ENCODE results near the gene ZNF560. TPM values are rescaled to one million over a fixed set of nuclear protein-coding genes. Genes with fewer than 3 reads are reported as not detected.

Gene ZNF560
- total RNA-seq, 1 experiment from 2014 or later: not detected

DNA sequence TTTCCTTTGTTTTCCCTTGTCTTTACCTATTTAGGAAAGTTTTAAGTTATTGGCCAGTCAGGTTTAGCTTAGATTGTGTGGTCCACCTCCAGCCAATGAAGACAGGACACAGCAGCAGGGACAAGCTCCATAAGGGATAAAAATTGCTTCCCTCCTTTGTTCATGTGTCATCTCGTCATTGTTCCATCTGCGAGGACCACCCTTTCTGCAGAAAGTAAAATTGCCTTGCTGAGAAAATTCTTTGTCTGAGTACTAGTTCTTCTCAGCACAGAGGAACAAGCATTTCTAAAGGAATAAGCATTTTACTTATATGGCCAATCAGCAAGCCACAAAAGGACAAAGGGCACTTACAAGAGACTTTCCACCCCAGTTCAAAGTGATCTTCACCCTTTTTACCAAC lies 11.4 kb downstream of the ZNF560 start:
- Histone ChIP-seq H3K27me3 (replicated peaks) (no peaks in the 10 kb centered on the region), H3K27ac (no peak overlapping the region), H3K4me1 (replicated peaks) (no peaks in the 10 kb centered on the region), H3K36me3 (no peaks in the 10 kb centered on the region), H3K9me3 (replicated peaks) (peaks cover 5% of the 10 kb centered on the region; the same call in 1 of the 2 replicates), H3K4me3 (no peak overlapping the region)
- no peak for DNase-seq (ENCODE audit: low read depth in 1 of 2, low spot score in 2 of 2)

DNA sequence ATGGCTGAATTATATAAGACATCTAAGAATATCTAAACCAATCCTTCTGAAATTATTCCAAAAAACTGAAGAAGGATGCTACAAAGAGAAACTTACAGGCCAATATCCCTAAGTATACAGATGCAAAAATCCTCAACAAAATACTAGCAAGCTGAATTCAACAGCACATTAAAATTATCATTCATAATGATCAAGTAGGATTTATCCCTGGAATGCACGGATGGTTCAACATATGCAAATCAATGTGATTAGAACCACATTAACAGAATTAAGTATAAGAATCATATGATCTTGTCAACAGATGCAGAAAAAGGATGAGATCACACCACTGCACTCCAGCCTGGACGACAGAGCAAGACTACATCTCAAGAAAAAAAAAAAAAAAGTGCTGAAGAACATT lies 13.3 kb downstream of the ZNF560 start:
- Histone ChIP-seq H3K4me1 (replicated peaks) (no peaks in the 10 kb centered on the region), H3K27ac (no peak overlapping the region), H3K36me3 (no peaks in the 10 kb centered on the region), H3K27me3 (replicated peaks) (no peaks in the 10 kb centered on the region), H3K9me3 (replicated peaks) (0 out of 2 replicates have a peak, but pooled peaks cover 3% of the 10 kb centered on the region), H3K4me3 (no peak overlapping the region)
- no peak for DNase-seq (ENCODE audit: low read depth in 1 of 2, low spot score in 2 of 2)

DNA sequence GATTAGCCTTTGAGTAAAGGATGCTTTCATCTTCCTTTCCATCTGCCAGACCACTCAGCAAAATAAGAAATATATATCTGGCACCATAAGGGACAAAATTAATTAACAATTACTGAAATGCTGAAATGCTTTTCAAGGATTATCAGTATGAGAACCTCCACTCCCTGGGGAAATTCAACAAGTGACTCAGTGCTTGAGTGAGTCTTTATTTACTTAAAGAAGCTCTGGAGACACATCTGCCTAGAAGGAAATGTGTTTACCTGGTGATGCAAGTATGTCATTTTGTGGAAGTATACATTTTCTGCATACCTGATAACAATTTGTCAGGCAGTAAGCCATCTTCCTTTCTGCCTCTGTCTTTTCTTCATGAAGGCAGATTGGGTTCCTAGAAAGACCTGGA lies 23.4 kb downstream of the ZNF560 start:
- H3K27me3 ChIP-seq (replicated peaks): no peaks in the 10 kb centered on the region
- no peak overlapping the region for H3K27ac ChIP-seq
- peaks cover 8% of the 10 kb centered on the region for H3K9me3 ChIP-seq (replicated peaks)
- no peaks in the 10 kb centered on the region for H3K4me1 ChIP-seq (replicated peaks)
- H3K4me3 ChIP-seq: no peak overlapping the region
- DNase-seq (ENCODE audit: low read depth in 1 of 2, low spot score in 2 of 2): no peak
- no peaks in the 10 kb centered on the region for H3K36me3 ChIP-seq

DNA sequence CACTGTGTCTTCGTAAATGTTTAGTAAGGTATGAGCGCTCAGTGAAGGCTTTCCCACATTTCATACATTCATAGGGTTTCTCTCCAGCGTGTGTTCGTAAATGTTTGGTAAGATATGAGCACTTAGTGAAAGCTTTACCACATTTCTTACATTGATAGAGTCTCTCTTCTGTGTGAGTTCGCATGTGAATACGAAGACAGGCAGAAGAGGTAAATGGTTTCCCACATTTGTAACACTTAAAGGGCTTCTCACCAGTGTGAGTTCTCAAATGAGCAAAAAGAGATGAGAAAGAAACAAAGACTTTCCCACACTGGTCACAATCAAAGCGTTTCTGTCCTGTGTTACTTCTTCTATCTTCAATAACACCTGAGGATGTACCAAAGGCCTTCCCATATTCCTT lies 31.3 kb downstream of the ZNF560 start:
- H3K27ac ChIP-seq: no peak overlapping the region
- no peaks in the 10 kb centered on the region for H3K4me1 ChIP-seq (replicated peaks)
- H3K27me3 ChIP-seq (replicated peaks): no peaks in the 10 kb centered on the region
- no peaks in the 10 kb centered on the region for H3K36me3 ChIP-seq
- H3K9me3 ChIP-seq (replicated peaks): peaks cover 16% of the 10 kb centered on the region
- no peak for DNase-seq (ENCODE audit: low read depth in 1 of 2, low spot score in 2 of 2)
- no peak overlapping the region for H3K4me3 ChIP-seq

DNA sequence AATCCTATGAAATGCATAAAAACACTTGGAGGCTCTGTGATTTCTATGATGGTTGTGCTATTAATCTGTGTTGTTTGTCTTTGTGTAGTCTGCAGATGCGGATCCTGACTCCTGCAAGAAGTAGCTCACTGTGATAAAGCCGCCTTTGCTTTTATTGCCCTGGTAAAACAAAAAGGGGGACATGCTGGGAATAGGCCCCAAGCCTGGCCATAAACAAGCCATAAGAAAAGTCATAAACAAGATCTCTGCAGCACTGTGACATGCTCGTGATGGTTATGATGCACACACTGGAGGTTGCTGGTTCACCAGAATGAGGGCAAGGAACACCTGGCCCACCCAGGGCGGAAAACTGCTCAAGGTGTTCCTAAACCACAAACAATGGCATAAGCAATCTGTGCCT lies 36.5 kb downstream of the ZNF560 start:
- Histone ChIP-seq H3K27ac (no peak overlapping the region), H3K36me3 (no peaks in the 10 kb centered on the region), H3K9me3 (replicated peaks) (peaks cover 11% of the 10 kb centered on the region), H3K4me1 (replicated peaks) (no peaks in the 10 kb centered on the region), H3K27me3 (replicated peaks) (no peaks in the 10 kb centered on the region), H3K4me3 (no peak overlapping the region)
- no peak for DNase-seq (ENCODE audit: low read depth in 1 of 2, low spot score in 2 of 2)

DNA sequence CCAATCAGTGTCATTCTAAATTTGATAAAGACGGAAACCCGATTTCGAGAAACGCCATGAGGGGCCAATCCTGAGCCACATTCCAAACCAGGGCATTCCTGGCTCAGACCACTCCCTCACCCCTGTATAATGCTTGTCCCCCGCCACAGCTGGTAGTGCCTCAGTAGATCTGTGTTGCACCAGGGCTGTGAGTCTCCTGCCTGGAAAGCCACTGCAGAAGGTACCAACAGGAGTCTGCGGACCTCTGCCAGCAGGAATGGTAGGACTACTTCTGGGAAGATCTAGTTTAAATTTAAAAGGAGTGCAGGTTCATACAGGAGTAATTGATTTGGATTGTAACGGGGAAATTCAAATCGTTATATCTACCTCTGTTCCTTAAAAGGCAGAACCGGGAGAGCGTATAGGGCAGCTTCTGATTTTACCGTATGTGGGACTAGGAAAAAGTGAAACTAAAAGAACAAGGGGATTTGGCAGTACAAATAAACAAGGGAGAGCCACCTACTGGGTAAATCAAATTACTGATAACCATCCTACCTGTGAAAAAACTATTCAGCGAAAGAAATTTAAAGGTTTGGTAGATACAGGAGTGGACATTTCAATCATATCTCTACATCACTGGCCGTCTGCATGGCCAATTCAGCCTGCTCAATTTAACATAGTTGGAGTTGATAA lies 42.3 kb downstream of the ZNF560 start:
- H3K9me3 ChIP-seq (replicated peaks): peaks cover 6% of the 10 kb centered on the region
- H3K27me3 ChIP-seq (replicated peaks): no peaks in the 10 kb centered on the region
- DNase-seq (ENCODE audit: low read depth in 1 of 2, low spot score in 2 of 2): no peak
- H3K27ac ChIP-seq: no peak overlapping the region
- H3K4me1 ChIP-seq (replicated peaks): no peaks in the 10 kb centered on the region
- no peaks in the 10 kb centered on the region for H3K36me3 ChIP-seq
- H3K4me3 ChIP-seq: no peak overlapping the region

DNA sequence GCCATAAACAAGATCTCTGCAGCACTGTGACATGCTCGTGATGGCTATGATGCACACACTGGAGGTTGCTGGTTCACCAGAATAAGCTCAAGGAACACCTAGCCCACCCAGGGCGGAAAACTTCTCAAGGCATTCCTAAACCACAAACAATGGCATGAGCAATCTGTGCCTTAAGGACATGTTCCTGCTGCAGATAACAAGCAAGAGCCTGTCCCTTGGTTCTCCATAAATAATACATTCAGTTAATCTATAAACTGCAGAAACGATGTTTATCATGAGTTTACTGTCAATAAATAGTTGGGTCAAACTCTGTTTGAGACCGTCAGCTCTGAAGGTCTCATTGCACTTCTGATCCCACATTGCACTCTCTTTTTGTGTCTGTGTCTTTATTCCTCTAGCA lies 44.5 kb downstream of the ZNF560 start:
- H3K27me3 ChIP-seq (replicated peaks): no peaks in the 10 kb centered on the region
- H3K27ac ChIP-seq: no peak overlapping the region
- H3K36me3 ChIP-seq: no peaks in the 10 kb centered on the region
- no peak for DNase-seq (ENCODE audit: low read depth in 1 of 2, low spot score in 2 of 2)
- no peak overlapping the region for H3K4me3 ChIP-seq
- peaks cover 13% of the 10 kb centered on the region for H3K9me3 ChIP-seq (replicated peaks)
- H3K4me1 ChIP-seq (replicated peaks): no peaks in the 10 kb centered on the region

DNA sequence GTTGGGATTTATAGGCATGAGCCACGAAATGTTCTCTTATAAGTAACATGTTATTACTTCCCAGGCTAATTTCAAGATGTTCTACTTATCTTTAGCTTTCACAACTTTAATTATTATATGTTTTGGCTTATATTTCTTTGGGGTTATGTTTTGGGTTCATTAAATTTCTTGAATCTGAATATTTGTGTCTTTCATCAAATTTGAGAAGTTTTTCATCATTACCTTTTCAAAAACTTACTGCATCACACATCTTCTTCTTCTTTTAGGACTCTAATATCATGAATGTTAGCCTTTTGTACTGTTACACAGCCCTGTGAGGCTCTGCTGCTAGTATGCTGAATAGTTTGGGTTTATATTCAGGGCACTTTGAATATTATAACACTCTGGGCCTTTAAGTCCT lies 53.4 kb downstream of the ZNF560 start:
- no peak overlapping the region for H3K27ac ChIP-seq
- H3K36me3 ChIP-seq: no peaks in the 10 kb centered on the region
- H3K4me3 ChIP-seq: no peak overlapping the region
- no peaks in the 10 kb centered on the region for H3K4me1 ChIP-seq (replicated peaks)
- peaks cover 2% of the 10 kb centered on the region; the same call in 1 of the 2 replicates for H3K9me3 ChIP-seq (replicated peaks)
- no peak for DNase-seq (ENCODE audit: low read depth in 1 of 2, low spot score in 2 of 2)
- no peaks in the 10 kb centered on the region for H3K27me3 ChIP-seq (replicated peaks)

DNA sequence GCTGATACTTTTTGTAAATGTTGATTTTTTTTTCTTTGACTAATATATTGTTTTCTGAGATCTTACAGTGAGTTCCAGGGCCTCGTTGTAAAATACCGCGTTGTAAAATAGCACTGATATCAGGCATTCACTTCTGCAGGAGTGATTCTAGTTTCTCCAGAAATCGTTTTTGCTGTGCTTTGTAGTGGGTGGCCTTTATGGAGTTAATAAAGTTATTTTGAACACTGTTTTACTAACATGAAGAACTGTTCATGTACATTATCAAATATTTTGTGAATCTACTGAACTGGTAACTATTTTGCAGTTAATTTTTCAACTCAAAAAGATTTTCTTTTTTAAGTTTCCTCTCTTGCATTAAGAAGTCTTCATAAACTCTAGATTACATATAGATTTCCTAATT lies 62.1 kb downstream of the ZNF560 start:
- Histone ChIP-seq H3K27ac (no peak overlapping the region), H3K27me3 (replicated peaks) (no peaks in the 10 kb centered on the region), H3K36me3 (peaks cover 33% of the 10 kb centered on the region), H3K4me1 (replicated peaks) (peaks cover 5% of the 10 kb centered on the region; the same call in 1 of the 2 replicates), H3K9me3 (replicated peaks) (peaks cover 4% of the 10 kb centered on the region; the same call in 1 of the 2 replicates), H3K4me3 (no peak overlapping the region)
- no peak for DNase-seq (ENCODE audit: low read depth in 1 of 2, low spot score in 2 of 2)

DNA sequence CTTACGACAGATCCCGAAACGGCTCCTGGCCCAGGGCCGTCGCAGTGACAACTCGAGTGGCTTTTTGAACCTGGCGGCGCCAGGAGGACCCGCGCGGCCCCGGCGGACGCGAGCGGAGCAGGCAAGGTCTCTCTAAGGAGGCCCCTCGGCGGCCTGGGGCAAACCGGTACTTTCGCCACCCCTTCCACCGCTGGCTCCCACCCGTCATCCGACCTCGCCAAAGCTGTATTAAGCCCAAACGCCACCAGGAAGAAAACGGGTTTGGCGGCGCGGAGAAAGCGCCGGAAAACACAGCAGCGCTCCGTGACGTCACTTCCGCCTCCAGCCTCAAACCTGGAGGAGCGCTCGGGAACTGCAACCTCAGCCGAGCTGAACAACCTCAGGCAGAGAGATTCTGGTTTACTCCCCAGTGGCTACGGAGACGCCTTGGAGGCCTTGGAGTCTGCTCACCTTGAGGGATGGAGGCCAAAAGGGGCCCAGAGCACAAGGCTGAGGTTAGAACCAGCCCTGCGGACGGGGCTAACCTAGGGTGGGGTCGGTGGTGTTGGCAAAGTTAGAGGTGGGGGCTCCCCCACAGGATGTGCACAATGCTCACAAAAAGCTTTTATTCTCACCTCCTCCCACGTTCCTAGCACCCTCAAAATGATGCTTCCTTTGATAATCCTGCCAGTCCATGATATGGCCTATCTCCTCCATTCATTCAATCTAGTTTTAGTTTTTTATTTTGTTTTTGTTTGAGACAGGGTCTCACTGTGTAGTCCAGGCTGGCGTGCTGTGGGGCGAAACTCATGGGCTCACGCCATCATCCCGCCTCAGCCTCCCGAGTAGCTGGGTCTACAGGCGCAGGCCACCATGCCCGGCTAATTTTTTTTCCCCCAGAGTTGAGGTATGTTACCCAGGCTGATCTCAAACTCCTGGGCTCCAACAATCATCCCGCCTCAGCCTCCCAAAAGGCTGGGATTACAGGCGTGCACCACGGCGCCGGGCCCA lies 62.8 kb downstream of the ZNF560 start, which contains the start of gene ZNF266:
ZNF266 (minus strand) TSS at position 295 of the 990 bp plus-strand sequence. CDS start 15,484 bp downstream, outside the sequence.
- DNase-seq (ENCODE audit: low read depth in 1 of 2, low spot score in 2 of 2): peak; percentile 90 to 91
- Histone ChIP-seq H3K9me3 (replicated peaks) (peaks cover 4% of the 10 kb centered on the region; the same call in 1 of the 2 replicates), H3K27me3 (replicated peaks) (no peaks in the 10 kb centered on the region), H3K4me1 (replicated peaks) (peaks cover 5% of the 10 kb centered on the region; the same call in 1 of the 2 replicates), H3K27ac (peak within 1 kb of the TSS; percentile 78), H3K4me3 (peak within 1 kb of the TSS; percentile 77), H3K36me3 (peaks cover 36% of the 10 kb centered on the region)

DNA sequence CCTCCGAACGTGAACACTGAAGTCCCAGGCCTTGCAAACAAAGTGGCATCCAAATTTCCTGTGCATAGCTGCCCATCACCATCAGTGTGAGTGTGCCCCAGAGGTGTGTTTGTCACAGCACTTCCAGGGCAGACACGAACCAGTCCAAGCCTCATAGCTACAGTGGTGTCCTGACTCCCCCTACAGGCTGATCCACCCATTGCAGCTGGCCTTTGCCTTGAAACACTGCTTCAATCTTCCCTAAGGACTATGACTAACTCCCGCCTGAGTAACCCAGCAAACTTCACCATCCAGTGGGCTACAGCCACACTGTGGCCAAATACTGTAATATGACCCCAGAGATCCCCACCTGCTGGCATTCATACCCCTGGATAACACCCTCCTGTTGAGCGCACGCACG lies 66.9 kb downstream of the ZNF560 start:
- Histone ChIP-seq H3K27me3 (replicated peaks) (no peaks in the 10 kb centered on the region), H3K36me3 (peaks cover 51% of the 10 kb centered on the region), H3K4me1 (replicated peaks) (peaks cover 5% of the 10 kb centered on the region; the same call in 1 of the 2 replicates), H3K27ac (no peak overlapping the region), H3K4me3 (no peak overlapping the region), H3K9me3 (replicated peaks) (no peaks in the 10 kb centered on the region)
- DNase-seq (ENCODE audit: low read depth in 1 of 2, low spot score in 2 of 2): no peak

DNA sequence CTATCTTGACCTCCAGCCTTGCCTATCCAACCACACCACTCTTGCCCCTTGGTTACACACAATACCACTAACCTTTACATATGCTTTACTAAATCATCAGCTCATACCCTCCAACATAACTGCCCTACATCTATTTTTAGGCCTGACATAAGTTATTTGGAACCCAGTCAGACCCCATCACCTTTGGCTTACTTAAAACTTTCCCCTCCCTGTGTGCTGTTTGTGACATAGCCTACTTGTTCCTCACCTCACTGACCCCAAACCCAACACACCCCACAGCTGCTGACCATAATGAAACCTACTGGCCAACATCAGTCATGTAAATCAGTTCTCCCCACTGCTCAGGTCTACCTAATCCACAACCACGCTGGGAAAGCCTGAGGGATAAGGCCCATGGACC lies 68.0 kb downstream of the ZNF560 start:
- DNase-seq (ENCODE audit: low read depth in 1 of 2, low spot score in 2 of 2): no peak
- no peaks in the 10 kb centered on the region; the same call in 1 of the 2 replicates for H3K4me1 ChIP-seq (replicated peaks)
- H3K27ac ChIP-seq: no peak overlapping the region
- peaks cover 56% of the 10 kb centered on the region for H3K36me3 ChIP-seq
- H3K27me3 ChIP-seq (replicated peaks): no peaks in the 10 kb centered on the region
- no peak overlapping the region for H3K4me3 ChIP-seq
- no peaks in the 10 kb centered on the region for H3K9me3 ChIP-seq (replicated peaks)

DNA sequence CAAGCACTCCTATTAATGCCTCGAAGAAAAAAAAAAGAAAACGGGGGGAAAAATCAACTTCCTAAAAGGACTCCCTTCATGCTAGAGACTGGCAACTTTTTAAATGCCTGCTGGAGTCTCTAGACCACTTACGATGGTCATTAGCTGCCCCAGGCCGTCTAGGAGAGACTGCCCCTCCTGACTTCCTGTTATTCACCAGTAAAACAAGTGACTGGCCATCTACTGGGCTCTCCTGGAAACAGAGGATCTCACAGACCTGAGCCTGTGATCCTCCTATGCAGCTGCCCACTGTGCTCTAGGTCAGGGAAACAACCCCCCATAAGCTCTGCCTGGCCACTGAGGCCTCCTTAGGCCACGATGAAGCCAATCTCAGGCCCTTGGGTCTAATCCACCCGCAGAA lies 70.5 kb downstream of the ZNF560 start:
- Histone ChIP-seq H3K9me3 (replicated peaks) (0 out of 2 replicates have a peak, but pooled peaks cover 2% of the 10 kb centered on the region), H3K4me3 (no peak overlapping the region), H3K27ac (no peak overlapping the region), H3K36me3 (peaks cover 63% of the 10 kb centered on the region), H3K4me1 (replicated peaks) (no peaks in the 10 kb centered on the region), H3K27me3 (replicated peaks) (no peaks in the 10 kb centered on the region)
- no peak for DNase-seq (ENCODE audit: low read depth in 1 of 2, low spot score in 2 of 2)
